ENCODE measurements around the gene DLGAP1. TPM values are rescaled to one million over a fixed set of nuclear protein-coding genes. Genes with fewer than 3 reads are reported as not detected.

DLGAP1 gene
- total RNA-seq, 1 experiment from 2014 or later: 23.2 TPM

DNA sequence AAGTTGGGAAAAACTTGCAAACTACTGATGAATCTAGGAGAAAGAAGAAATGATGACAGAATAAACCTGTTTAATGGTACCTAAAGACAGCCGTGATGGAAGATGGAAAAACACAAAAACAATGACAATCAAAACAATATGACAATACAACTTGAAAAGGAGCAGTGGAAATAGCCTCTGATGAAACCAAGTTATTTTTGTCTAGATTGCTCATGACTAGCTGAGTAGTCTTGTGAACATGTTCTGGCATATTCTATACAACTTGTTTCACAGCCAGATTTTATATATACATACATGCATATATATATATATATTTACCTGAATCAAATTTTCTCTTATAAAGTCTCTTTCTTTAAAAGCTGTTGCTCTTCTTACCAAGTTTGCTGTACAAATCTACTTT is 566.0 kb downstream of the DLGAP1 start:
- Mint-ChIP-seq H3K36me3 (ENCODE audit: insufficient read depth in 1 of 3, low read depth in 3 of 3) (no peaks in the 10 kb centered on the region), H3K27me3 (ENCODE audit: low read depth) (no peaks in the 10 kb centered on the region), H3K4me3 (no peak overlapping the region), H3K9me3 (no peaks in the 10 kb centered on the region), H3K27ac (no peak overlapping the region), H3K4me1 (0 out of 4 replicates have a peak, but pooled peaks cover 0 to 3% of the 10 kb centered on the region in 2 experiments)
- Histone ChIP-seq H2AFZ (ENCODE audit: low read length) (no peak overlapping the region), H2BK120ac (ENCODE audit: low read depth, low read length, poor library complexity, severe bottlenecking) (no peak overlapping the region), H3K79me1 (ENCODE audit: insufficient read depth, low read depth, low read length, poor library complexity, severe bottlenecking) (no peaks in the 10 kb centered on the region), H3K4me2 (ENCODE audit: insufficient read depth, insufficient read length, low read length) (no peak overlapping the region), H2AK5ac (ENCODE audit: insufficient read length, low read length) (no peak overlapping the region), H3K9ac (ENCODE audit: extremely low read depth, insufficient read length, low read length) (no peak overlapping the region), H2BK15ac (ENCODE audit: low read depth, low read length) (no peak overlapping the region), H3K23ac (ENCODE audit: insufficient read length, low read depth, low read length) (no peak overlapping the region), H3K23me2 (ENCODE audit: insufficient read length, low read depth, low read length, poor library complexity, severe bottlenecking) (no peaks in the 10 kb centered on the region), H3K4me1 (ENCODE audit: insufficient read depth, low read length) (no peaks in the 10 kb centered on the region), H3K56ac (ENCODE audit: insufficient read length, low read depth, low read length) (no peak overlapping the region), H3K4ac (ENCODE audit: low read depth, low read length) (no peak overlapping the region), H4K91ac (ENCODE audit: insufficient read length, low read depth, low read length) (no peak overlapping the region), H3K27ac (ENCODE audit: insufficient read length, low read depth, low read length) (no peak overlapping the region), H2BK20ac (ENCODE audit: low read depth, low read length, poor library complexity, severe bottlenecking) (no peak overlapping the region), H4K5ac (ENCODE audit: insufficient read length, low read depth, low read length) (no peak overlapping the region), H4K8ac (replicated peaks; ENCODE audit: insufficient read length, low read depth, low read length) (no peak overlapping the region), H4K20me1 (ENCODE audit: control insufficient read depth, insufficient read depth, insufficient read length) (no peaks in the 10 kb centered on the region), H3K27me3 (ENCODE audit: insufficient read depth, low read length) (no peaks in the 10 kb centered on the region), H2BK5ac (ENCODE audit: insufficient read length, low read length) (no peak overlapping the region), H3K79me2 (ENCODE audit: insufficient read depth, low read length) (no peaks in the 10 kb centered on the region), H3T11ph (ENCODE audit: low read length) (no peak overlapping the region), H3K14ac (ENCODE audit: insufficient read depth, low read length) (no peak overlapping the region), H3K9me3 (ENCODE audit: control insufficient read depth, low read depth, low read length) (no peaks in the 10 kb centered on the region), H3K18ac (ENCODE audit: insufficient read length, low read depth, low read length) (no peak overlapping the region), H2BK12ac (ENCODE audit: insufficient read length, low read depth, low read length) (no peak overlapping the region)
- TF ChIP-seq, protein P1, sequence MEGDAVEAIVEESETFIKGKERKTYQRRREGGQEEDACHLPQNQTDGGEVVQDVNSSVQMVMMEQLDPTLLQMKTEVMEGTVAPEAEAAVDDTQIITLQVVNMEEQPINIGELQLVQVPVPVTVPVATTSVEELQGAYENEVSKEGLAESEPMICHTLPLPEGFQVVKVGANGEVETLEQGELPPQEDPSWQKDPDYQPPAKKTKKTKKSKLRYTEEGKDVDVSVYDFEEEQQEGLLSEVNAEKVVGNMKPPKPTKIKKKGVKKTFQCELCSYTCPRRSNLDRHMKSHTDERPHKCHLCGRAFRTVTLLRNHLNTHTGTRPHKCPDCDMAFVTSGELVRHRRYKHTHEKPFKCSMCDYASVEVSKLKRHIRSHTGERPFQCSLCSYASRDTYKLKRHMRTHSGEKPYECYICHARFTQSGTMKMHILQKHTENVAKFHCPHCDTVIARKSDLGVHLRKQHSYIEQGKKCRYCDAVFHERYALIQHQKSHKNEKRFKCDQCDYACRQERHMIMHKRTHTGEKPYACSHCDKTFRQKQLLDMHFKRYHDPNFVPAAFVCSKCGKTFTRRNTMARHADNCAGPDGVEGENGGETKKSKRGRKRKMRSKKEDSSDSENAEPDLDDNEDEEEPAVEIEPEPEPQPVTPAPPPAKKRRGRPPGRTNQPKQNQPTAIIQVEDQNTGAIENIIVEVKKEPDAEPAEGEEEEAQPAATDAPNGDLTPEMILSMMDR (conservative IDR thresholded peaks at IDR 0.05): no peak
- WGBS (ENCODE audit: extremely low coverage, insufficient read length, low lambda C conversion rate): no CpG with 5 or more reads among the region's 1 CpG
- no peak for DNase-seq
